HG02642 (cell line): ENCODE measurements around the gene TLK2.
"Not testable (repeated sequence)": the region's sequence is repeated elsewhere in the genome, so short reads cannot be mapped to it uniquely, and the experiment has no call there.

Source experiments
- ATAC-seq: cut with Tn5 transposase; IDR thresholded peaks from one replicate; pipeline ENCODE4 v1.9.1; 2021; ENCODE audit warnings: mild to moderate bottlenecking; ENCODE audit not compliant: unreplicated experiment, poor library complexity

TLK2 gene

DNA sequence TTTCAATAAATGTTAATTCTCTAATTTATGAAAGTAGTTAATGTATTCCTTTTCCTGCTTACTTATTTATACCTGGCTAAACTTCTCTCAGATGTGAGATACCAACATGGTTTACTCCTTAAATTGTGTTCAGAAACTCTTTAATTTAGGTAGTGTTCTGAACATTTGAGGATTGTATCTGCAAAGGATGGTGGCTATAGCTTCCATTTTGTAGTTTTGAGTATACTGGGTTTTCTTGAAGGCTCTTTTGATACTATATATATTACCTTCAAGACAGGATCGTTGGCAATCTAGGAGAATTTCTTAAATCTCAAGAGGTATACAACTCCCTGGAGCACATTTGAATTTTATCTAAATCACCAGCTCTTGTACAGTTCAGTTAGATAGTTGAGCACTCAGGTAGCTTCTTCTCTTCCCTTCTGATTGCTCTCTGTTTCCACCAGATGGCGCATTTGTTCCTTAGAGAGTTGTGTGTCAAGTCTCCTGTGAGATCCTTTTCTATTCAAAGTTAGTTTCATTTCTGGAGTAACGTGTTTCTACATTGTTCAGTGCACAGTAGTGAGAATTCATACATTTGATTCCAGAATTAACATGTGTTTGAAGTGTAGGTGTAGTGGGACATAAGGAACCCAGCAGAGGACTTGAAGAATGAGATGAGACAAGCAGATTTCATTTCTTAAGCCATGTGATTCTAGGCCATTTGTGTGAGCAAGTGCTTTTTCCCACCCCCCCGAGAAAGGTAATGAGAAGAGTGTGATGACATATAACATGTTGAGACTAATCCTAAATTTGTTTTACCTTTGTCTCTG is 74.4 kb downstream of the TLK2 start:
- peak; percentile 69 for ATAC-seq

DNA sequence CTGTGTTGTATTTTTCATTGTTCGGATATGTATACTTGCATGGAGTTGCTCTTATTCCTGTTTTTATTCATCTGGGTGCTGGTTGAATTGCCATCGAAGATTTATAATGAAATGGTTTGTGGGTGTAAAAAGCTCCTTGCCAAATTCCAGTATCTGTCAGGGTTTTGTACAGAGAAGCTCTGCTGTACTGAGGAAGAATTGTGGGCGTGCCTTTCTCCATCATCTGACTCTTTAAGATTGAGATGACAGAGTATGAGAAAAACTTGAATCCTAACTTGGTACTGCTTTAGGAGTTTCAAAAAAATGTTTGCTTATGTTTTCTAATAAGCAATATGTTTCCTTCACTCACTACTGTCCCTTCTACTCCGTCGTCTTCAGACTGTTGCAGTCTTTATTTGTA is 78.9 kb downstream of the TLK2 start:
- ATAC-seq = not testable (repeated sequence)

DNA sequence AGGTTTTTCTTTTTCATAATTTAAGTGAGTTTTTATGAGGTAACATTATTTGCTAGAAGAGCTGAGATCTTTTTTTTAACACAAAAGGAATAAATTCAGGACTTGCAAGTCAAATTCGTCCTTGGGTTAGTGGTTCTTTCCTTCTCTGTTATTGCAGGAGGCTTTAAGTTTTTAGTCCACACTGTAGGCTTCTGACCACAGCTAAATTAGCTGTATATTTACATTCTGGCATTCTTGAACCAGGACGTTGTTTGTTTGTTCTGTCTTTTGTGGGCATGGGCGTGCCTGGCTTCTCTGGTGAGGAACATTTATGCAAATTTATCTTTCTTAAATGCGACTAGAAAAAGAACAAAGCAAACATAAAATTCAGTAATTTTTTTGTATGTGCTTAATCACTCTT is 80.3 kb downstream of the TLK2 start:
- ATAC-seq = not testable (repeated sequence)

DNA sequence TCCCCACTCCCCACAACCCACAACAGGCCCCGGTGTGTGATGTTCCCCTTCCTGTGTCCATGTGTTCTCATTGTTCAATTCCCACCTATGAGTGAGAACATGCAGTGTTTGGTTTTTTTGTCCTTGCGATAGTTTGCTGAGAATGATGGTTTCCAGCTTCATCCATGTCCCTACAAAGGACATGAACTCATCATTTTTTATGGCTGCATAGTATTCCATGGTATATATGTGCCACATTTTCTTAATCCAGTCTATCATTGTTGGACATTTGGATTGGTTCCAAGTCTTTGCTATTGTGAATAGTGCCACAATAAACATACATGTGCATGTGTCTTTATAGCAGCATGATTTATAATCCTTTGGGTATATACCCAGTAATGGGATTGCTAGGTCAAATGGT is 82.3 kb downstream of the TLK2 start:
- ATAC-seq = not testable (repeated sequence)

DNA sequence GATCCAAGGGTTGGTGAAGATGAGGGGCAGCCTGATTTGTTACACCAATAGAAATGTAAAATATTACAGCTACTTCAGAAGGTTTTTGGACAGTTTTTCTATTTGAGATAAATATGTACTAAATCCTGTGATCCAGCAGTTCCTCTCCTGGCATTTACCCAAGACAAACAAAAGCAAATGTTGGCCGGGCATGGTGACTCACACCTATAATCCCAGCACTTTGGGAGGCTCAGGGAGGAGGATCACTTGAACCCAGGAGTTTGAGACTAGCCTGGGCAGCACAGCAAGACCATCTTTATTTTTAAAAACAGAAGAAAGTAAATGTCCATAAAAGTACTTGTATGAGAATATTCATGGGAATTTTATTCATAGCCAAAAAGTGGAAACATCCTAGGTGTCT is 84.0 kb downstream of the TLK2 start:
- no peak for ATAC-seq

DNA sequence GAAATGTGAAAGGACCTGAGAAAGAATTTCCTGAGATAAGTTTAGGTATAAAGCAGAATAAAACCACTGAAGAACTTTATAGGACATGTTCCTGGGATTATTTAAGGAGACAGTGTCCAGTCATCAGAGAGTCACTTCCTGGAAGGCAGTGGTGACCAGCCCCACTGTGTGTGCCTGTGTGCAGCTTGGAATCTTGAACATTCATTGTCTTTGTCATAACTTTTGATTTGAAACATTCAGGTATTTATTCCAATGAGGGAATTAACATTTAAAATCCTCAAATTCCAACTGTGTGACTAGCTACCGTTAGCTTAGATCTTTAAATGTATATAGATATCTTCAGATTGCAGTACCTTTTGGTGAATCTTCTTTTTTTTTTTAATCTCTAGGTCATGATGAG is 87.2 kb downstream of the TLK2 start:
- ATAC-seq = no peak

DNA sequence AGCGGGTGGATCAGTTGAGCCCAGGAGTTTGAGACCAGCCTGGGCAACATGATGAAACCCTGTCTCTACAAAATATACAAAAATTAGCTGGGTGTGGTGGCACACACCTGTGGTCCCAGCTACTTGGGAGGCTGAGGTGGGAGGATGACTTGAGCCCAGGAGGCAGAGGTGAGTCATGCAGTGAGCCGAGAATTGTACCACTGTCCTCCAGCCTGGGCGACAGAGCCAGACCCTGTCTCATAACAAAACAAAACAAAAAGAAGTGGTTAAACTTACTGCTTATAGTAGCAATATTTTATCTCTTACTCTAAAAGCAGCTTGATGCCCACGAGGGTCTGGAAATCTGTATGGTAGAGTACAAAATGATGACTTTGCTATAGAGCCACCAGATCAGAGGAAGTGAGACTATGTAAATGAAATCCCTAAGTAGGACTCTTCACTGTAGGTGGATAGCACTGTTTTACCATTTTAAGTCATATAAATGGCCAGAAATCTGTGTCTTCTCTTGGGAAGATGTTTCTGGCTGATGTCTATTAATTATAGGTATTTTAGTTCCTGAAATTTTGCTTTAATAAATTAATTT is 88.5 kb downstream of the TLK2 start:
- no peak for ATAC-seq

DNA sequence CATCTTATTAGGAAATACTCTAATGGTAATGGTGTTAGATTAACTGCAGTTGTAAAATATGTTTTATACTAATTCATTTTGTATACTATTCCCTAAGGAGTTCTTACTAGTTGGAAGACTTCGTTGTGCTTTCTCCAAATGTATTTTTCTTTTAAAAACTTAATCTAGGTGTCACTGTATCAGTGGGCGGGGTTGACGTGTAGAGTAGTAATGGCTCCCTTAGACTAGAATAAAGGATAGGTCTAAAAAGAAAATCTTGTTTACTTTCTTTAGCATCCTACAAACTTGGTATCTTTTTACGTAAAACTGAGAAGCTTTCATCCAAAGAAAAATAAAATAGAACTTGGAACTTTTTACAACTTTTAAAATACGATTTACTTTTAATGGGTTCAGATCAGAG is 93.9 kb downstream of the TLK2 start:
- no peak for ATAC-seq

DNA sequence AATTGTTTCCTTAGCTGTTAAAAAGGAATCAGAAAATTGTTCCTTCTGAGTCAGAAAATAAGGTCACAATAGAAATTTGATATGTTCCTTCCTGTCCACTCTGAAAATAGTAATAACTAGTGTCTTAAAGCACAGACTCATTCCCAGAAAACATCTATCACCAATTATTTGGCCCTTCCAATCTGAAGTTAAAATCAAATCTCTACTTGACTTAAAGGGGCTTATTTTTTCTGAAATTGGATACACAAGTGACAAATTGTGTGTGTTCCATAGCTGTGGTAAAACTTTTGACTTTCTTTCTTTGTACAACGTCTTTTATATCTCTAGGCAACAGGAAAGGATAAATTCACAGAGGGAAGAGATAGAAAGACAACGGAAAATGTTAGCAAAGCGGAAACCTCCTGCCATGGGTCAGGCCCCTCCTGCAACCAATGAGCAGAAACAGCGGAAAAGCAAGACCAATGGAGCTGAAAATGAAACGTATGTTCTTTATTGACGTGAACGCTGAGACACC is 94.3 kb downstream of the TLK2 start:
- no peak for ATAC-seq

DNA sequence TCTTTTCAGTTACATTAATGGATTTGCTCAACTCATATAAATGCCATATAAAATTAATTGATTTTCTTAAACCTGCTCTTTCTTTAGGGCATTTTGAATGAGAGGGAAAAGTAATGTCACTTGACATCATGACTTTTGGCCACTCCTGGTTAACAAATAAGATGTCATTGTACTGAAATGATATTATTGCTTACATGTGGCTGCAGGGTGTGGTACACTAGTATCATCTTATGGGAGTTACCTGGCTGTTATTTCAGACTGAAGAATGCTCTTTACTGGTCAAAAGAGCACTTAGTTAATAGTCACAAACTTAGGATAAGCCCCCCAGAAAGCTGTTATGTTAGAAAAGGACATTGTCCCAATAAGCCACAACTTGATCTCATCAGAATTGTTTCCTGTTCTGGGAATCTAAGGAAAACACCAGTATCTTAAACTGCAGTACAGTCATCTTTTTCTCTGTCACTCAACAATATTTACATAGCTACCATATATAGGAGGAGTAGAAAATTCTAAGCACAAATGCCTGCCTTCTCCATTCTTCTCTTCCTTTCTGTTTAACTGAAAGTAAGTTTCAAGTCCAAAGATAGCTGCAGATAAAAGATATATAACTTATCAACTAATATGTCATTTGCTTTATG is 95.0 kb downstream of the TLK2 start:
- no peak for ATAC-seq

DNA sequence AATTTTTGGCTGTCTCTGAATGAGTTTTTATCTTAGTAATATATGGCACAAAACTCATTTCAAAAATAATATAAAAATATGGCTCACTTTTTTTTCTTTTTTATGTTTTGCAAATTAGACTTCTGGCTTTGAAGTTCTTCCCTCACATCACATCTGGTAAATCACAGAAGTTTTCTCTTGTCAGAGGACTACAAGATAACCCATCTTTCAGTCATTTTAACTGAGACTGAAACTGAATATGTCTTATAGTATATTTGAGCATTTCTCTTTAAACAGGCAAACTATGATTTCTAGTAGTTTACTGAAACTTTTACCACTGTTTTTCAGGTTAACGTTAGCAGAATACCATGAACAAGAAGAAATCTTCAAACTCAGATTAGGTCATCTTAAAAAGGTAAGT is 97.8 kb downstream of the TLK2 start:
- no peak for ATAC-seq

DNA sequence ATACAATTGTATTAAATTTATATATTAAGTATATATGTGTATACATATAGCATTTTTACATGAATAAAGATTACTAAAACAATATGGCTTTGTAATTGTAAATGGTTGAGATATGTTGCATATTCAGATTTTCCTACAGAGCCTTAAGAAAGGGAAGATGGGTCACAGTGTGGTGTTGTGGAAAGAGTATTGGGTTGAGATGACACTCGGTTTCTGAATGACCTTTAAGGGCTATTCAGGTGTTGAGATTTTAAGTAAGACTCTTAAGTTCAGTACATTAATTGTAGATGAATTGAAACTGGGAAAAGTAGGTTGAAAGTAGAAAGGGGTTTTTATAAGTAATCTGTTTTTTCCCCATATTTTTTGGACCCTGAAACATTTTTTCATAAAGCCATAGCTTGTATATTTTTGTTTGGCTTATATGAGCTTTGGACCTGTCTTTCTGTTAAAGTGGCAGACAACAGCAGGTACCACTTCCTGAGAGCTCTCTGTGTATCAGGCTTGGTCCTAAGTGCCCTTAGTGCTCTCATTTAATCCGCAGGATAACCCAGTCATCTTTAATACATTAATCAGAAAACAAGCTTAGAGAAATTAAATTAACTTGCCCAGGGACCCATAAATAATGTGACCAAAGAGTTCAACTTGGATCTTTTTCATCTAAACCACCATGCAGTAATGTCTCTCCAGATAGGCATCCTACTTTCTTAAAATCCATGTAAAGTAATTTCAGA is 100.3 kb downstream of the TLK2 start:
- ATAC-seq = no peak

DNA sequence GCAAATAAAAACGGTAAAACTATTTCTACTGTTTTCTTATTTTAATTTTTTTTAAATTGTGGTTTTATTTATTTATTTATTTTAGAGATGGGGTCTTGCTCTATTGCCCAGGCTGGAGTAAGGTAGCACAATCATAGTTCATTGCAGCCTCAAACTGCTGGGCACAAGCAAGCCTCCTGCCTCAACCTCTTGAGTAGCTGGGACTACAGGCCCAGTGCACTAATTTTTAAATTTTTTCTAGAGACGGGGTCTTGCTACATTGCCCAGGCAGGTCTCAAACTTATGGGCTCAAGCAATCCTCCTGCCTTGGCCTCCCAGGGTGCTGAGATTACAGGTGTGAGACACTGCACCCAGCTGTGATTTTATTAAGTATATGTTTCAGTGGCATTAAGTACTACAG is 102.3 kb downstream of the TLK2 start:
- no peak for ATAC-seq

DNA sequence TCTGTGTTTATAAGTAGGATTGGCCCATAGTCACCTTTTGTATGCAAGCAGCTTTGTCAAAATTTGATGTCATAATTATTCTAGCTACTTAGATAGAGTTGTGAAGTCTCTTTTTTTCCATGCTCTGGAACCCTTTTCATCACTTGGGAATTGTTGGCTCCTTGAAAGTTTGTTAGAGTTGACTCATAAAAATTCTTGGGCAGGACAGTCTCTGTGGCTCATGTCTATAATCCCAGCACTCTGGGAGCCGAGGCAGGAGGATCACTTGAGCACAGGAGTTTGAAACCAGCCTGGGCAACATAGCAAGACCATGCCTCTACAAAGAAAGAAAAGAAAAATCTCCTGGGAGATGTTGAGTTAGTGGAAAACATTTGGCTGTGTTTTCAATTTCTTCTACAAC is 103.1 kb downstream of the TLK2 start:
- ATAC-seq = no peak

DNA sequence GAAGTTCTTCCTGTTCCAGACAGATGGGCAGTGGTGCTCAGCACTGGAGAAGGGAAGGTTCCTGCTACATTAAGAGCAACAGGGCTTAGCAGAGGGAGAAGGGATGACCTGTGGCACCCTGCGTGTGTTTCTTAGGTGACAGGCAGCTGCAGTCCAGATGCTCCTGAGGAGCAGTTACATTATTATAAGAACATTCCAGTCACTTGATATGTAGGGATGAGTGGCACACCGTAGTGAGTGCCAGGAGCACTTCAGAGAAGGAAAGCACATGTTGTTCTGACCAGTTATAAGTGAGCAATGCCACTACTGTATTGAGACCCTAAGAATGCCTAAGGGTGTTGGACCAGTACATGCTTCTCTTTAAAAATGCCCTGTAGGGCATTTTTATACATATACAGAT is 108.9 kb downstream of the TLK2 start:
- no peak for ATAC-seq

DNA sequence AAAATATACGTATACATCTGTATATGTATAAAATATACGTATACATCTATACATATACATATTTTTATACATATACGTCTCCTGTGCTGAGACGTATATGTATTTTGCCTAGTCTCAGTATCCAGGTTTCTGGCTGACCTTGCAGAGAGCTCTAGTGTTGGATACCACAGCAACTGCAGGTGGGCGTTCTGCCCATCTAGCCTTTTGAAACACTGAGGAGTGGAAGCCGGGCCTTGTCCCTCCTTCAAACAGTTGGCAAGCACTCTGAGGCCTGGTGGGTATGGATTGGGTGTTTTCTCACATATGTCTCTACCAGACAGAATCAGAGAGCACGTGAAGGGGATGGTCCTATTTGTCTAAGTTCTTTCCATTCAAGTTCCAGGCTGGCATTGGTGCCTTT is 109.5 kb downstream of the TLK2 start:
- no peak for ATAC-seq

DNA sequence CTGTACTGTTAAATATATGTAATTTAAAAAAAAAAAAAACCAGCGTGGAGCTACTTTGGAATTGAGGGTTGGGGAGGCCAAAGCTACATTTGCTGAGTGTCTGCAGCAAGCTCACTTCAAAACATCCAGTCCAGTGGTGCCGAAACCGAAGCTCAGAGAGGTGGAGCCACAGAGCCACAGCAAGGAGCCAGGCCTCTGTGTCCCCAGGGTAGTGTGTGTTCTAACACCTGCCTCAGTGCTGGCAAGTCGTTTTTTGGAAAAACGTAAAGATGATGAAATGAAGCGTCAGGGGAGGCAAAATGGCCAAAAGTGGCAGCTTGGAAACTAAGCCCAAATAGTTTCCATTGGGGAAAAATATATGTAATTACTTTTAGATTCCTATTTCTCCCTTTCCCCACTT is 112.7 kb downstream of the TLK2 start:
- ATAC-seq = no peak

DNA sequence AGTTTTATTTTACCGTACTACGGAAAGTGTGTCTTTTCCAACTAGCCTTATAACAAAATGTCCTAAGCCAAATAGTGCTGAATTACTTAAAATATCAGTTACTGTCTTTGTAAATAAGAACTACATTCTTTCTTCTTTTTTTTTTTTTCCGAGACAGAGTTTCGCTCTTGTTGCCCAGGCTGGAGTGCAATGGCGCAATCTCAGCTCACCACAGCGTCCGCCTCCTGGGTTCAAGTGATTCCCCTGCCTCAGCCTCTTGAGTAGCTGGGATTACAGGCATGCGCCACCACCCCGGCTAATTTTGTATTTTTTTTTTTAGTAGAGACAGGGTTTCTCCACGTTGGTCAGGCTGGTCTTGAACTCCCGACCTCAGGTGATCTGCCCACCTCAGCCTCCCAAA is 113.2 kb downstream of the TLK2 start:
- not testable (repeated sequence) for ATAC-seq

DNA sequence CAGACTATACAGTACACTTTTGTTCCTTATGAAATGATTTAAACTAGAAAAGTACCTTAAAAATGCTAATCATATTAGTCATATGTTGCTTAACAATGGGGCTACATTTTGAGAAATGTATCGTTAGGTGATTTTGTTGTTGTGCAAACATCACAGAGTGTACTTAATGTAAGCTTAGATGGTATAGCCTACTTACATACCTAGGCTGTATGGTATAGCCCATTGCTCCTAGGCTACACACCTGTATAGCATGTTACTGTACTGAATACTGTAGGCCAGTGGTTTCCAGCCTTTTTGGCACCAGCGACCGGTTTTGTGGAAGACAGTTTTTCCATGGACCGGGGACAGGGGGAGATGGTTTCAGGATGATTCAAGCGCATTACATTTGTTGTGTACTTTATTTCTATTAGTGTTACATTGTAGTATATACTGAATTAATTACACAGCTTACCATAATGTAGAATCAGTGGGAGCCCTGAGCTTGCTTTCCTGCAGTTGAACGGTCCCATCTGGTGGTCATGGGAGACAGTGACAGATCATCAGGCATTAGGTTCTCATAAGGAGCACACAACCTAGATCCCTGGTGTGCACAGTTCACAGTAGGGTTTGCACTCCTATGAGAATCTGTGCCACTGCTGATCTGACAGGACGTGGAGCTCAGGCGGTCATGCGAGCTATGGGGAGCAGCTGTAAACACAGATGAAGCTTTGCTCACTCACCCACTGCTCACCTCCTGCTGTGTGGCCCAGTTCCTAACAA is 113.9 kb downstream of the TLK2 start:
- no peak for ATAC-seq

DNA sequence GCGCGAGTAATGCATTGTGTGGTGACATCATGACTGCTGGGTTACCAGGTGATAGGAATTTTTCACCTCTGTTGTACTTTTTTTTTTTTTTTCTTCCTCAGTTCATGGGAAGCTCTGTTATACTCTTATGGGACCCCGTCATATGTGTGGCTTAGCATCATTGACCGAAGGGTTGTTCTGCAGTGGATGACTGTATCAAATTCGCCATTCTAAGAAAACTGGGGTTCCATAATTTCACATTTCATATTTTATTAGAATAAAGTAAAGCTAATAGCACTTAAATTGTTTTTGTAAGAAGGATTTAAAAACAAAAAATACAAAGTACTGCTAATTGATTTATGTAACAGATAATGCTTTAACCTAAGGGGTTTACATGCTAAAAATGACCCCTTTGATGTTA is 116.9 kb downstream of the TLK2 start:
- no peak for ATAC-seq
